HG03442 (cell line): Measurements from ENCODE around the gene MAGED1.

Experiments used
- ATAC-seq: cut with Tn5 transposase; IDR thresholded peaks from one replicate; pipeline ENCODE4 v1.9.1; 2021; ENCODE audit warnings: mild to moderate bottlenecking, moderate library complexity; ENCODE audit not compliant: unreplicated experiment

The MAGED1 gene

GRCh38 chrX:51892921-51893745 is at the start of gene MAGED1:
MAGED1 (plus strand) TSS chrX:51893623; CDS start chrX:51894305, 682 bp downstream.
- peak; percentile 64 for ATAC-seq

- ATAC-seq = no peak
These were observed 46.0 kb upstream of the MAGED1 start for GRCh38 chrX:51847463-51847862.

- peak; percentile 81 for ATAC-seq
These were observed 41.8 kb upstream of the MAGED1 start for GRCh38 chrX:51851507-51852085.

GRCh38 chrX:51852096-51852495 is 41.3 kb upstream of the MAGED1 start:
- no peak for ATAC-seq

- no peak for ATAC-seq
These were observed 40.8 kb upstream of the MAGED1 start for GRCh38 chrX:51852621-51853020.

GRCh38 chrX:51853251-51853650 is 40.2 kb upstream of the MAGED1 start:
- ATAC-seq = no peak

- no peak for ATAC-seq
These were observed 37.7 kb upstream of the MAGED1 start for GRCh38 chrX:51855698-51856097.

GRCh38 chrX:51857159-51857733 is 36.2 kb upstream of the MAGED1 start:
- ATAC-seq = no peak

GRCh38 chrX:51860679-51861078 is 32.7 kb upstream of the MAGED1 start:
- ATAC-seq = no peak

GRCh38 chrX:51862920-51863319 is 30.5 kb upstream of the MAGED1 start:
- no peak for ATAC-seq

GRCh38 chrX:51866210-51866609 is 27.2 kb upstream of the MAGED1 start:
- no peak for ATAC-seq

- no peak for ATAC-seq
These were observed 25.8 kb upstream of the MAGED1 start for GRCh38 chrX:51867626-51868025.

GRCh38 chrX:51870354-51870753 is 23.1 kb upstream of the MAGED1 start:
- ATAC-seq = no peak

- ATAC-seq = no peak
These were observed 19.3 kb upstream of the MAGED1 start for GRCh38 chrX:51874123-51874522.

- ATAC-seq = no peak
These were observed 17.0 kb upstream of the MAGED1 start for GRCh38 chrX:51876441-51876840.

GRCh38 chrX:51878056-51878455 is 15.4 kb upstream of the MAGED1 start:
- ATAC-seq = no peak

GRCh38 chrX:51889851-51890250 is 3.6 kb upstream of the MAGED1 start:
- ATAC-seq = no peak

GRCh38 chrX:51891245-51891644 is 2.2 kb upstream of the MAGED1 start:
- no peak for ATAC-seq

- ATAC-seq = no peak
These were observed 1.4 kb upstream of the MAGED1 start for GRCh38 chrX:51891821-51892551.

GRCh38 chrX:51893931-51894696 is 691 bp downstream of the MAGED1 start:
- no peak for ATAC-seq
